GM19372 (cell line): Measurements from ENCODE around the gene TSHZ2.

ENCODE experiments used
- ATAC-seq: cut with Tn5 transposase; IDR thresholded peaks from one replicate; pipeline ENCODE4 v1.9.1; 2021; ENCODE audit warnings: mild to moderate bottlenecking, low read depth, moderate library complexity; ENCODE audit not compliant: unreplicated experiment

TSHZ2 gene

DNA sequence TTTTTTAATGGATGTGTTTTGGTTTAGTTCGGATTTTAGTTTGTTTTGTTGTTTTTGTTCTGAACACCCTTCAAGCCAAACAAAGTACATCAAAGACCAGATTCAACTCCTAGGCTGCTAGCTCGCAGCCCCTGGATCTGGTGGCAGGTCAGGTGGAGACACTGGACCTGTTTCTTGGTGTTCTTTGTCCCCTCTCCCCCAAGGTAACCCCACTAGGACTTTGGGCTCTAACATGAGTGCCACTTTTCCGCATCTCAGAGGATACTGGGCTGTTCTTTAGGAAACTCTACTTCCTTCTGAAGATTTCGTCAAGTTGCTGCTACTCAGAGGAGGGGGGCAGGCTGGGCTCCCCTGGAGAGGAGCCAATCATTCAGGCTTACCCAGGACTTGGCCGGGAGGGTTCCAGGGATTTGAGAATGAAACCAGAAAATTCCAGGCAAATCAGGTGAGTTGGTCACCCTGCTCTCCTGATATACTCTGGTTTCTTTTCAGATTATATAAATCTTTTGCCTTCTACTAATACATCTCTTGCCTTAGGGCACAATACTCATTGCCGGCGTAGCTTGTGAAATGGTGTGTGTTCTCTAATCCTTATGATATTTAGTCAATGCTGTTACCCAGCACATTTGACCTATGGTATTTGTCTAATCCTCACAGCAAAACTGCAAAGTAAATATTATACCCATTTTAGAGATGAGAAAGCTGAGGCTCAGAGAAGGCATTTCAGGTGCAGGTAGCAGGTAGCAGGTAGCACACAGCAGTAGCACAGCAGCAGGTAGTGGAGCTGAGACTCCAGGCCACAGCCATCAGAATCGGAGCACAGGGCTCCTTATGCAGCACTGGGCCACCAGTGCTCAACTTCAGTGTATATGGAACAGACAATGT is 291.6 kb downstream of the TSHZ2 start:
- no peak for ATAC-seq

DNA sequence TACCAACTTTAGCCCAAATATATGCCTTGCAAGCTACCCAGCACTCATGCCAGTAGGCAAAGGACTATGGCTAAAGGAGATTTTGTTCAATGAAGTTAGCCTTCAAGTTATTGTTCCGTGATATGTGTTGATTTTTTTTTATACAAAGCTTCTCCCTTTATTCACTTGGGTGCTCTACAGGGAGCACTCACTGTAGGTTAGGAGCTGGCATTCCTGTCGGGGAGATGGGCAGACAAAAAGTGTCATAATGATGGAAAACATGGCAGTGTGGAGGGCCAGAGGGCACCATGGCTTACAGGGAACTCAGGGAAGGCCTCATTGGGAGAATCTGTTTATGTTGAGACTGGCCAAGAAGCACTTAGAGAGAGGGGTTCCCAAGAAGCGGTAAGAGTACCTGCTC is 292.4 kb downstream of the TSHZ2 start:
- ATAC-seq: no peak

DNA sequence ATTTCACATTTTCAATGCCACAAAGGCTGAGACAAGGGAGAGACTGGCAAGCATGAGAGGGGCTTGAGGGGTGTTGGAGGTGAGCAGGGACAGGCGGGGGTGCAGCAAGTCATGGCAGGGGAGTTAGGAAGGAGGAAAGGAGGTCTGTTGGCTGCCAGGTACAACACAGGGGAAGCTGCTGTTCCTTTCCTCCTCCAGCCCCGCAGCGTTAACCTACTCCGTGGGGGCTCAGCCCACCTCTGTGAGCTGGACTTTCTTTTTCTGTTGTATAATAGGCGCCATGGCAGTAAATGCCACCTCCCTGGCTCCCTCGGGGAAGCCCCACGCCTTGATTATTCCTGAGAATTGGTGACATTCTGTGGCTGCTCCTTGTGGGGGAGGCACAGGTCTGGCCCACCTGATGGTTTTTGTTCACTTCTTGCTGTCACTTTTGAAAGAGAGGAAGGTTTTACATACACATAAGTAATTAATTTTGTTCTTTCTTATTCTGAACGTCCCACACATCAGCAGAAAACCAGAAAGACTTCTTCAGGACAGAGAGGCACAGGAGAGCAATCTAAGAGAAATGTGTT is 293.2 kb downstream of the TSHZ2 start:
- ATAC-seq: no peak

DNA sequence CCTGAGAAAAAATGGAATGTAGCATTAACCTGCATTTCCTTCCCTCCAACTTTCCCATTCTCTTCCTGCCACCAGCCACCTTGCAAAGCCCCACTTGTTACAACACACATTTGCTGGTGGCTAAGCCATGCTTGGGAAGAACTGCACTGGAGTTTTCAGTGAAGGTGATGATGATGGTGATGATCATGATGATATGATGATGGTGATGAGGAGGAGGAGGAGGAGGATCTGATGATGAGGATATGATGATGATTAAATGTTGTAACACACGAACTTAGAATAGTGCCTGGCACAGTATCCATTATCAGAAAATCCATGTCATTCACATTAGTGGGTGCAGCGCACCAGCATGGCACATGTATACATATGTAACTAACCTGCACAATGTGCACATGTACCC is 297.2 kb downstream of the TSHZ2 start:
- ATAC-seq: no peak

DNA sequence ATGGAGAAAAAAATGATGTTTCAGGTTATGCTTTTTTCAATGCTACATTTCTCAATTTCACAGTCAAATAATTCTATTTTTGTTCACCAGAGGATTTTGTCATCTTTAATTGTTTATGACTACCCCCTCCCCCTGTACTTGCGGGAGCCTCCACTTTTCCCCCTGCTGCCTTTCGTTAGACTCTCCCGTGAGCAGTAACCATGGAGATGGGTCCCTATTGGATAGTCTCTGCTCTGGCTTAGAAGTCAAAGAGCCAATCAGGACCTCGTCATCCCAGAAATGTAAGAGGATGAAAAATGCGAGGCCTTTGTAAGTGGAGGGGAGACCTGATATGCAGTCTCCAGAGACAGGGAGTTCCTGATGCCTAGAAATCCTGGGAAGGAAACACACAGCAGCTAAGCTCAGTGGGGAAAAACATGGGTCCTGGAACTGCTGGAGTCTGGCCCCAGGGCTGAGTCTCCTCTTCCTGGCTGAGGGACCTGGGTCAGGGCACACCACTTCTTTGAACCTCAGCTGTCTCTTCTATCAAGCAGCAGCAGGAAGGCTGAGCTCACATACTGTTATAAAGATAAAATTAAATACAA is 298.7 kb downstream of the TSHZ2 start:
- ATAC-seq: no peak

DNA sequence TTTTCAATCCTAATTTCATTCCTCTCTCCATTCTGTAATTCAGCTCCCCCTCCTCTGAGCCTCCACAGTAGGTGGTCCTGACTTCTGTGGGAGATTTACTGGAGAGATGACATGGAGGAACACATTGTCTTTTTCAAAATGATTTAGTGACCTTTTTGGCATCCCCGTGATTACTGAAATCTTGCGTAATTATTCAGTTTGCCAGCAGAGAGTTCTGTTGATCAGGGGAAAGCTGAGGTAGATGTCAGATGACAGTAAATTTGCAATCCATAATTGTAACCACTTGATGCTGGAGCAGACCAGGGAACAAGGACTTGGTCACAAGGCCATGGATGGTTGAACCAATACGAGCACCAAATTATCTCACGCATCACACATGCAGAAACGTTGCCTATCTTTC is 302.2 kb downstream of the TSHZ2 start:
- no peak for ATAC-seq

DNA sequence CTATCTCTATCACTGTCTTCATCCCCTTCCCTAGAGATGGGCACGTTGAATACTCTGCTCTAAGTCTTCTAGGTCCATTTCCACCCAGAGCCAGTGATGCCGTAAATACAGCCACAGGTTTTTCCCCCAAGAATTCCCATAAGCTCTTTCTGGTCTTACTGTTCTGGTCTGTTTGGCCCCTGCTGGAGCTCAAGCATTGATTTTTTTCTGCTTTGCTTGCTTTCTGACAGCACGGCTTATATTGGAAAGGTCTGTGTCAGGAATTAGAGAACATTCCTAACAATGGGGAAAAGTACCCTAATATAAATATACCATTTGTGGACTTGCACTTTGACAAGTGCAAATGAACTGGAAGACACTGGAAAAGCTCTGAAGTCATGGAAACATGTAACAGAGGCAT is 302.6 kb downstream of the TSHZ2 start:
- no peak for ATAC-seq

DNA sequence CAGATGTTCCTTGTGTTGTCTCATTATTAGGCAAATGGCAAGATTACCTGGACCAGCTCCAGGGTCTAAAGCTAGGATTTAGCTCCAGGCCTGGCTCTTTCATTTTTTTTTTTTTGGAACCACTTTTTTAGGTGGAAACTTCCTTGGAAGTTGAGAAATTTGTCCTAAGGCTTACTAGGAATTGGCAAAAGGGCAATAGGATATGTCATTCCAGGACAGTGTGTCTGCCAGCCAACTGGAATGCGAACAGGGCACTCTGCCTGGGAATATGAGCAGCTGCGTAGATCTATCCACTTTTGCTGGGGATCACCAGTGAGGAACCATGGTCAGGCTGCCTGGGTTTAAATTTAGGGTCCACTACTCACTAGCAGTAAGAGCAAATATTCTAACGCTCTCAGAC is 304.0 kb downstream of the TSHZ2 start:
- no peak for ATAC-seq

DNA sequence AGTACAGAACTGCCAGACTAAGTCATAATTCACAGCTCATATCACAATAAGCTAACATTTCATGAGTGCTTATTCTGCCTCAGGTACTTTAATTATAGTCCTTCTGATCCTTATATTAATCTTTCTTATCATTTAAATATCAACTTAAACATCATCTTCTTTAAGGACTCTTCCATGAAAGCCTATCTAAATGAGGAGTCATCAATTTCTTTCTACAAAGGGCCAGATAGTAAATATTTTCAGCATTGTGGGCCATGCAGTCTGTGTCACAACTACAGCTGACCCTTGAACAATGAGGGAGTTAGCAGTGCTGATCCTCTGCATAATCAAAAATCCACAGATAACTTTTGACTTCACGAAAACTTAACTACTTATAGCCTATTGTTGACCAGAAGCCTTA is 306.4 kb downstream of the TSHZ2 start:
- no peak for ATAC-seq

DNA sequence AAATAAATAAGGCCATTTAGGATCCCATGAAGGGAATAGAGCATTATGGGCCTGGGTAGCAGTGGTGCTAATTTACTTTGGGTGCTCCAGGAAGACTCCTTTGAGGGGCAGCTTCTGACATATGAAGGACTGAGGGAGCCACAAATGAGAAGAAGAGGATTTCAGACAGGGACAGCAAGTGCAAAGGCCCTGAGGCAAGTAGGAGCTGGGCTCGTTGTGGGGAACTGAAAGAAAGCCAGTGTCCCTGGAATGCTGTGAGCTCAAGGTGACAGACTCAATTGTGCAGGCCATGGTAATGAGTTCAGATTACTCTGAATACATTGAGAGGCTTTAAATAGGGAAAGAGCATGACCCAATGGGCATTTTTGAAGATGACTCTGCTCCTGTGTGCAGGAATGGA is 307.6 kb downstream of the TSHZ2 start:
- no peak for ATAC-seq

DNA sequence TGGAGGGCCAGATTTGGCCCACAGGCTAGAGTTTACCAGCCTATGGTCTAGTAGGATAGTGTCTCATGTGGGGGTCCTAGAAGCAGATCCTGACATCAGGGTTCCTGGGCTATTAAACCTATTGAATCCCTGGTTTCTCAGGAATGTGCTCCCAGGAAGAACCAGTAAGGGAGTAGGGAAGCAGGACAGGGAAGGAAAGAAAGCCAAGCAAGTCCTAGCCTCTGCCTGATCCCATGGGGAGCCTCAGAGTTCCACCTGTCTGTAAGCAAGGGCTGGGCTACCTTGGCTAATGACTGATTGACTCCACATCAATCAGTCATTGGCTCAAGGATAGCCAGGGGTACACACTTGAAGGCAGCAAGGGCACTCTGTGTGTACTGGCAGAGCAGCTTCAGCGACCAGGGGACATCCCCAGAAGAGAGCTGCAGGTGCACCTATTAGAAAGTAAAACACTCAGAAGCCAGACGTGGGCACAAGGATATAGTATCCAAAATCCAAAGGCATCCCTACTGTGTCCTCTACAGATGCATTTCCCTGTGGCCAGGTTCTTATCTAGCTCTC is 309.5 kb downstream of the TSHZ2 start:
- ATAC-seq: no peak

DNA sequence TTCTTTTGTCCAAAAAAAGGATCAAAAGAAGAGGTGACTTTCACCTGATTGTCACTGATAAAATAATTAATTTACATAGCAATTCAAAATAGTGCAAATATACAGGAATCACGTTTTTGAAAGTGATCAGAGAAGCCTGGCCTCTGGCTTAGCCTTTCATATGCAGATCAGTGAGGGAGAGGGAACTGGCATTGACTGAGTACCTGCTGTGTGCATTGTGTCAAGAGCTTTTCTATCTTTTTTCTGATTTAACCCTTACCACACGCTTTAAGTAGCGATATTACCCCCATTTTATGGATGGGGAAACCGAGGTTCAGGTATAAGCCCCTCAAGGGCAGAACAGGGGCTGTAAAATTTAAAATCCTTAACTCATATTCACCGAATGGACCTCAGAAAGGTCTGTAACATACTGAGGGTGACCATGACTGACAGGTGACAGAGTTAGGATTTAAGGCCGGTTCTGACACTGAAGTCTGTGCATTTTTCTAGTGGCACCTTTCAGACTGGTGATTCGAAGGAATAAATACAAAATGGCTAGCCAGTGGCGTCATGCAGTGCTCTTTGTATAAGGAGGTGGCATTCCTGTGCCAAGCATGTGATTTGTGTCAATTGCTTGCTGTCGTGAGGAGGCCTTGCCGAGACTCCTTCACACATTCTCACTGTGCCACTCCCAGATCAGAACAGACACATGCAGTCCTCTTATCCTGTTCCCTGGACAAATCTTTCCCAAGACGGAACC is 310.2 kb downstream of the TSHZ2 start:
- no peak for ATAC-seq

DNA sequence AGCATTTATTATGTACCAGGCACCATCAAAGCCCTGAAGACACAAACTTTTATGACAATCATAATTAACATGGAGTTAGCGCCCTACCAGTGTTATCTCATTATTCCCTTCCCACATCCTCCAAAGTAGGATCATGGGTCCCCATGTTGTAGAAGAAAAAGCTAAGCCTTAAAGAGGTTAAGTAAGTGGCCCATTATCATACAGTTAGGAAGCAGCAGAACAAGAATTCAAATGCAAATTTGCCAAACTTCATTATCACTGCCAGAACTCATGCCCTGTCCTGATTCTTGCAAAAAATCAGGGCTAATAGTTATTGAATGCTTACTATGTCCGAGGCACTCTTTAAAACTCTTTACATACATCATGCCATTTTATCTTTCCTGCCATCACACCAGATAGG is 310.9 kb downstream of the TSHZ2 start:
- ATAC-seq: no peak

DNA sequence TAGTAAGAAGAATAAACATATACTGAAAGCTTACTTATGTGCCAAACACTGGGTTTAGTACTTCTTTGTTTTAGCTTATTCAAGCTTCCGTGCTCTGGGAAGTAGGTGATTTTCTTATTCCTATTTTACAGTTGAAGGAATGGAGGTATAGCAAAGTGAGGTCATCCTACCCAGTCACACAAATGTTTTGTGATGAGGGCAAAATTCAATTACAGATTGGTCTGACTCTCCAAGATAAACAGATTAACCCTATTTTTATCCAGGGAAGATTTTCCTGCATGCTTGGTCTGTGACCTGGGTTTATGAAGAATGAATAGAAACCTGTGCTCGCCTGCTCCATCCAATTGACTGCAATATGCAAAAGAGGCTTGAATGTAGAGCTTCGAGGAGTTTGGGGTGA is 311.4 kb downstream of the TSHZ2 start:
- no peak for ATAC-seq

DNA sequence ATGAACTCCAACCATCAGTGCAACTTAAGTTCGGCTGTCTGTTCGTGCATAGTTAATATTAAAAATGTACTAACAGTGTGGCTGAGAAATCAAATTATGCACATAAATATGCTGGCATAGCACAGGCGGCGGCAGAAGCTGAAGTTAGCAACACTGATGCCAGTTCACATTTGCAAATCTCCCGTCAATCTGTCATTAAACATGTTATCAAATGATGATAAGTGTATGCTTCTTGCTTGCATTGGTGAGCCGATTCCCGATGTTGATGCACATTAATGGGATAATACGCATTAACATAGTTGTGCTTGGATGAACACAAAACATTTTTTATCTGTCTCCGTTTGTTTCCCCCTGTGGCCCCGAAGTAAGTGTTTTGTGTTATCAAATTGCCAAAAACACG is 312.1 kb downstream of the TSHZ2 start:
- ATAC-seq: no peak

DNA sequence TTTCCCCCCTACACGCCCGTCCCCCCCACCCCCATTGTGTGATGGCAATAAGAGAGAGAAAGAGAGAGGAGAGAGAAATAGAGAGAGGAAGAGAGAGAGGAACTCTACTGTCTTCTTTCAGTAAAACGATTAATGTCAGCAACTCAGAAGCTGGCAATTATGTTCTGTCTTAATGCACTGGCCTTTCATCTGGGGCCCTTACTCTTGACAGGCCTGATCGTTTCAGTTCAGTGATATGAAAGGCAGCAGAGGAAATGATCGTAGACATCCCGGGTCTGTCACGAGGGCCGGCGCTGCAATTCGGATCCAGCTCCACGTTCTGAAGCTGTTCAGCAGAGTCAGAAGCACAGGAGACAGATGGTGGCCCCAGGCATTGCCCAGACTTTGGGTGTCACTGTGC is 312.5 kb downstream of the TSHZ2 start:
- ATAC-seq: no peak

DNA sequence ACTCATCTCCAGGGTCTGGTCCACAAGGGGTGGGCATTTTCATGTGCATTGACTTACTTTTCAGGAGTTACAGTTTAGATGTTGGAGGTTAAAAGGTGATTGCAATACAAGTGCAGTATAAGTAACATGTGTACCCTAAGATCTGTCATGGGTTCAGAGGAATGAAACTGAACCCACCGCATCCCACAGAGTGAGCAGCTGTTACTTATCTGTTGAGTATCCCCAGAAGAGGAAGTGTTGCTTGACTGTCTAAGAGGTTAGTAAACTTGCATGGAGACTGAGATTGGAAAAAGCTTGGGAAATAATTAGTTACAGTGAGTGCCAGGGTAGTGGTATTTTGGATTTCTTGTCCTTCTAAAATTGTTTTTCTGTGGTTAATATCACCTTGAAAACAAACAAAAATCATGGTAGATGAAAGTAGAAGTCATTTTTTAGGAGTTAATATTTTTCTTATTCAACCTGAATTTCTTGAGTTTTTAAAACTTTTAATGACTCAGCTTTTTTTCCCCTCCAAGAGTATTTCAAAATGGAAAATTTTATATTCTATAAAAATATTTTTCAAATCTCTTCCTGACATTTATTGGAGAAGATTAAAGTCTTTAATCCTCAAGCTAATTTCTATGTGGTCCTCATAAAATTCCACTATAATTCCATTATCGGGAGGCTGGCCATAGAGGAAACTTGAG is 315.3 kb downstream of the TSHZ2 start:
- ATAC-seq: no peak

DNA sequence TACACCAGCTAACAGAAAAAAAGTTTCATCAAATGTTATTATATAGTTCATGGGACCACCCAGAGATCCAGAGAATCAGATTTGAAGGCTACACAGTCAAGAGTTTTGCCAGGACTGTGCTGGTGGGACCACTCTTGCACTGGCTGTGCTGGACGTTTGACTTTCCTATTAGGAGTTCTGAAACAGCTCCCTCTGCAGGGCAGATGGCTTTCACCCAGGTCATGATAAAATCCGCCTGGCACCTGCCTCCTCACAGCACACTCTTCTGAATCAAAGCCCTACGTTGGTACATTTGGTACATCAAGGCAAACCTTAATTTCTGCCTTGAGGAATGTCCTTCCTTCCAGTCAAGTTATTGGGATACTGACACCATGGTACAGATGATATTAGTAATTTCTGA is 319.4 kb downstream of the TSHZ2 start:
- no peak for ATAC-seq

DNA sequence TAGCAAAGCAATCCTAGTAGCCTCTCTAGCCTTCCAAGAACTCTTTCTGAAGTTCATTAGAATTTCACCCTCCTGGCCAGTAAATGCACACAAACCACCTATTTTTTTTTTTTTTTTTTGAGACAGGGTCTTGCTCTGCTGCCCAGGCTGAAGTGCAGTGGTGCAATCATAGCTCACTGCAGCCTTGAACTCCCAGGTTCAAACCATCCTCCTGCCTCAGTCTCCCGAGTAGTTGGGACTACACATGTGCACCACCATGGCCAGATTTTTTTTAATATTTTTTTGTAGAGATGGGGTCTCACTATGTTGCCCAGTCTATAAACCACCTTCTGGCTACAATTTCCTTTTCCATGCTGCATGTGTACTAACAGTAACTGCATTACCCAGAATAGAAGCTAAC is 320.2 kb downstream of the TSHZ2 start:
- no peak for ATAC-seq

DNA sequence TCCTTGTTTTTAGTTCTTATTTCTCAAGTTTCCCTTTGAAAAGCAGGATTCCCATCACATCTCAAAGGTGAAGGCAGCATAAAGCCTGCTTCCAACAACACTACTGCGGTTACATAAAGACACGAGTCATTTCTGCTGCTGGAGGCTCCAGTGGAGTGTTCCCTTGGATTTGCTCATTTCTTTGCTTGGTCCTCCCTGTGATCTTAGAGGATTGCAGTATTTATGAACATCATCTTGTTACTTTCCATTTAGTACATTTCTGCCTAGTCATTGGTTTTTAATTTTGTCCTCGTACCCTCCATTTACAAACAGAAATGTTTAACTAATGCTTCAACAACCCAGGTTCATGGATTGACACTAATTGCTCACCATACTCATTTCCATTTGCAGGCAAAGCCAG is 322.6 kb downstream of the TSHZ2 start:
- no peak for ATAC-seq
